IMR-90 (cell line): Measurements from ENCODE around the gene TXNDC12. TPM values are rescaled to one million over a fixed set of nuclear protein-coding genes. Genes with fewer than 3 reads are reported as not detected.

Source experiments
- ATAC-seq: fragments of 200-7000 bp; cut with Tn5 transposase; 2 replicates; pipeline ENCODE4 v1.9.1; 2020; ENCODE audit warnings: low read depth, mild to moderate bottlenecking, moderate library complexity
- BruUV-seq: library from RNA; stranded (reverse); fragments of 400-500 nt; replicated peaks from 2 replicates; lab custom pipeline; 2021; lab: Mats Ljungman, UMichigan
- CTCF ChIA-PET: fragments of 300-600 bp; formaldehyde crosslinking; extraction: SDS; loops from one replicate; lab custom pipeline; 2021; ENCODE audit warnings: antibody characterized with exemption; lab: Yijun Ruan, JAX
- POLR2A ChIA-PET: fragments of 300-600 bp; sonication (Branson Sonifier 250); formaldehyde crosslinking; loops from one replicate; lab custom pipeline; 2022; ENCODE audit warnings: antibody characterized with exemption; ENCODE audit not compliant: unreplicated experiment; lab: Charles Lee
- DNase-seq: peaks from one replicate; pipeline ENCODE4 v3.0.0; 2013
- H2AFZ ChIP-seq: replicated peaks from 2 replicates; pipeline ENCODE3; 2013; ENCODE audit warnings: low read length, mild to moderate bottlenecking; ENCODE audit not compliant: poor library complexity
- H2AK5ac ChIP-seq: 2 replicates; pipeline ENCODE4 v1.6.1; 2013; ENCODE audit warnings: low read depth, low read length, inconsistent platforms
- H2AK9ac ChIP-seq: replicated peaks from 2 replicates; pipeline ENCODE3; 2013; ENCODE audit warnings: mild to moderate bottlenecking, low read depth, low read length, moderate library complexity; ENCODE audit not compliant: poor library complexity
- H2BK120ac ChIP-seq: 2 replicates; pipeline ENCODE4 v1.6.1; 2013; ENCODE audit warnings: low read depth, low read length, inconsistent platforms
- H2BK15ac ChIP-seq: 3 replicates; pipeline ENCODE4 v1.6.1; 2013; ENCODE audit warnings: low read depth, low read length, inconsistent platforms
- H2BK20ac ChIP-seq: 2 replicates; pipeline ENCODE4 v1.6.1; 2013; ENCODE audit warnings: low read depth, mild to moderate bottlenecking, inconsistent platforms, low read length, moderate library complexity
- H2BK5ac ChIP-seq: 2 replicates; pipeline ENCODE4 v1.6.1; 2013; ENCODE audit warnings: mild to moderate bottlenecking, low read depth, low read length, inconsistent platforms; ENCODE audit not compliant: poor library complexity, severe bottlenecking
- H3K14ac ChIP-seq: replicated peaks from 2 replicates; pipeline ENCODE4 v1.6.1; 2013; ENCODE audit warnings: low read depth, low read length, inconsistent platforms
- H3K18ac ChIP-seq: 2 replicates; pipeline ENCODE4 v1.6.1; 2013; ENCODE audit warnings: low read depth, low read length, control low read depth
- H3K23ac ChIP-seq: 2 replicates; pipeline ENCODE4 v1.6.1; 2013; ENCODE audit warnings: low read depth, low read length, inconsistent platforms
- H3K27ac ChIP-seq: 2 replicates; pipeline ENCODE4 v1.5.1; 2013; ENCODE audit warnings: mild to moderate bottlenecking, control low read depth, low read length; ENCODE audit not compliant: insufficient read depth
- H3K27me3 ChIP-seq: 2 replicates; pipeline ENCODE4 v1.6.1; 2013; ENCODE audit warnings: low read length; ENCODE audit not compliant: control insufficient read depth, insufficient read depth
- H3K36me3 ChIP-seq: 2 replicates; pipeline ENCODE4 v1.6.1; 2013; ENCODE audit warnings: low read length, mixed read lengths; ENCODE audit not compliant: control insufficient read depth, insufficient read depth
- H3K4ac ChIP-seq: 2 replicates; pipeline ENCODE4 v1.6.1; 2013; ENCODE audit warnings: low read depth, low read length, inconsistent platforms
- H3K4me1 ChIP-seq: 2 replicates; pipeline ENCODE4 v1.6.1; 2013; ENCODE audit warnings: low read length, mixed read lengths; ENCODE audit not compliant: control insufficient read depth, insufficient read depth
- H3K4me2 ChIP-seq: 2 replicates; pipeline ENCODE4 v1.6.1; 2013; ENCODE audit warnings: low read depth, mild to moderate bottlenecking, control low read depth, low read length, moderate library complexity
- H3K4me3 ChIP-seq: 2 replicates; pipeline ENCODE4 v1.5.1; 2013; ENCODE audit warnings: low read depth, mild to moderate bottlenecking, control low read depth, low read length, moderate library complexity; ENCODE audit not compliant: insufficient read depth
- H3K56ac ChIP-seq: 2 replicates; pipeline ENCODE4 v1.6.1; 2013; ENCODE audit warnings: low read length, inconsistent platforms; ENCODE audit not compliant: insufficient read depth; ENCODE audit errors: extremely low read depth
- H3K79me1 ChIP-seq, 2 experiments: 2 replicates each; pipeline ENCODE4 v1.6.1; 2013; ENCODE audit warnings: low read length in 2 of 2, inconsistent platforms in 1 of 2, low read depth in 1 of 2
- H3K9ac ChIP-seq: 2 replicates; pipeline ENCODE4 v1.6.1; 2013; ENCODE audit warnings: low read depth, low read length, control low read depth
- H3K9me1 ChIP-seq: 2 replicates; pipeline ENCODE4 v1.6.1; 2013; ENCODE audit warnings: low read length, inconsistent platforms; ENCODE audit not compliant: insufficient read depth
- H3K9me3 ChIP-seq: 2 replicates; pipeline ENCODE4 v1.6.1; 2013; ENCODE audit warnings: low read length; ENCODE audit not compliant: control insufficient read depth, insufficient read depth
- H4K20me1 ChIP-seq: 2 replicates; pipeline ENCODE4 v1.6.1; 2013; ENCODE audit warnings: low read length, inconsistent platforms; ENCODE audit not compliant: insufficient read depth
- H4K5ac ChIP-seq: 2 replicates; pipeline ENCODE4 v1.6.1; 2013; ENCODE audit warnings: mild to moderate bottlenecking, low read depth, low read length, control low read depth
- H4K8ac ChIP-seq, 2 experiments: 2 replicates each; pipeline ENCODE4 v1.6.1; 2013; ENCODE audit warnings: low read depth in 2 of 2, low read length in 2 of 2, control low read depth in 1 of 2, inconsistent platforms in 1 of 2
- H4K91ac ChIP-seq: 2 replicates; pipeline ENCODE4 v1.6.1; 2013; ENCODE audit warnings: low read depth, low read length, inconsistent platforms; ENCODE audit not compliant: insufficient read depth
- POLR2A ChIP-seq: IDR thresholded peaks from 2 replicates; pipeline ENCODE4 v1.6.1; 2012; ENCODE audit warnings: mild to moderate bottlenecking, low read depth, low read length
- RAD21 ChIP-seq: IDR thresholded peaks from 2 replicates; pipeline ENCODE4 v1.6.1; 2012; ENCODE audit warnings: low read length, improper control_type of control experiment
- WGBS, 2 experiments: methylation state at CpG; one replicate each; pipeline versions ENCODE4 v1.1.5 to v1.1.7; 2013; ENCODE audit warnings: missing lambda C conversion rate in 2 of 2; ENCODE audit not compliant: insufficient read length in 1 of 2; ENCODE audit errors: extremely low coverage in 2 of 2; 5-methylcytosine and 5-hydroxymethylcytosine counted together
- dilution Hi-C: fragments of 300-500 bp; cut with HindIII; formaldehyde crosslinking; loops from one replicate; pipeline ENCODE4 v1.14.3; 2018; ENCODE audit warnings: low sequenced_read_pairs; ENCODE audit not compliant: unreplicated experiment
- in situ Hi-C: fragments of 300-500 bp; cut with MboI; formaldehyde crosslinking; loops from 3 replicates; pipeline ENCODE4 v1.14.3; 2019; ENCODE audit warnings: low sequenced_read_pairs, inconsistent platforms, mixed read lengths
- intact Hi-C: fragments of 100-400 bp; cut with micrococcal nuclease; formaldehyde crosslinking; loops from 2 replicates; pipeline ENCODE4 v1.10.0; 2022
- polyA plus RNA-seq, 3 experiments: library from polyadenylated mRNA; depleted of rRNA; stranded (reverse); fragments of >200 nt; gene quantifications; 2 replicates each; pipeline ENCODE4 v1.2.3, GENCODE V29; 2012; ENCODE audit warnings: low replicate concordance in 1 of 3
- total RNA-seq: library from RNA; depleted of rRNA; stranded (reverse); fragments of >200 nt; gene quantifications from 2 replicates; pipeline ENCODE4 v1.2.3, GENCODE V29; 2012

TXNDC12 gene
- total and polyA plus RNA-seq, 2 of the 4 experiments (the other 2 are of a cell fraction), result 24.4 to 29.9 TPM

DNA sequence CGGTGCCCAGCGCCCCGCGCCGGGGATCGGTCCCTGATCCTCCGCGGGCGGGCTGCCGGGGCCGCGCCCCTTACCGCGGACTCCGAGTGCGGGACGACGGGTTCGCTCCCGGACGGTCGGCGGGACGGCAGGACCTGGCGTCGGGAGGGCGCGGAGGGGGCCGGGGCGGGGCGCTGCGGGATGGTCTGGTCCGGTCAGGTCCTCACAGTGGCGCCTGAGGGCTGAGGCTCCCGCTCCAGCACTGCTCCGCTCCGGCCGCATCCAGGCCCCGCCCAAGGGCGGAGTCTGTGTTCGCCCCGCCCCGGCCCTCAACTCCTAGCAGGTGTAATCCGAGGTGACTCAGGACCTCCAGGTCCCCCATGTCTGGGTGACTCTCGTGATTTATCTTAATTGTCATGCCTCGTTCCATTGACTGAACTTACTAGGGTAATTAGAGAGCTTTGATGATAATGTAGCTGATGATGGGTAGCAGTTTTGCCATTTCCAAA is 64.5 kb downstream of the TXNDC12 start, which contains the start of gene RAB3B:
Gene RAB3B, minus strand, starts transcription at position 223 of the 488 bp plus-strand sequence. CDS start 13,583 bp downstream, outside the sequence.
- dilution Hi-C loops (no loop called here), in situ Hi-C loops (no loop called here), intact Hi-C loops (no loop called here)
- Histone ChIP-seq H3K27me3 (no peaks in the 10 kb centered on the region; the same call in 1 of the 2 replicates), H2AK5ac (peak within 1 kb of the TSS; percentile 58; the same call in 1 of the 2 replicates), H2AK9ac (peak within 1 kb of the TSS; percentile 87), H3K18ac (no peak within 1 kb of the TSS; the same call in 1 of the 2 replicates), H3K9me3 (no peaks in the 10 kb centered on the region), H4K91ac (0 out of 2 replicates have a peak within 1 kb of the TSS, but pooled peaks have one; percentile 38), H2AFZ (peak within 1 kb of the TSS; percentile 87), H3K27ac (peak within 1 kb of the TSS; percentile 80), H3K4me2 (peak within 1 kb of the TSS; percentile 88), H3K9me1 (peaks cover 26% of the 10 kb centered on the region), H3K14ac (peak within 1 kb of the TSS; percentile 78), H4K20me1 (peaks cover 2% of the 10 kb centered on the region; the same call in 1 of the 2 replicates), H3K4me1 (peaks cover 4% of the 10 kb centered on the region), H3K9ac (peak within 1 kb of the TSS; percentile 74), H2BK120ac (no peak within 1 kb of the TSS), H3K56ac (no peak within 1 kb of the TSS; the same call in 1 of the 2 replicates), H3K36me3 (peaks cover 2% of the 10 kb centered on the region; the same call in 1 of the 2 replicates), H4K5ac (no peak within 1 kb of the TSS), H2BK5ac (peak within 1 kb of the TSS; percentile 90), H3K4ac (peak within 1 kb of the TSS; percentile 60; the same call in 1 of the 2 replicates), H2BK15ac (no peak within 1 kb of the TSS), H4K8ac (peak within 1 kb of the TSS in 1 of 2 experiments; percentile 52; a peak in 2 of 4 replicates), H3K23ac (peak within 1 kb of the TSS; percentile 84), H3K4me3 (peak within 1 kb of the TSS; percentile 99), H2BK20ac (0 out of 2 replicates have a peak within 1 kb of the TSS, but pooled peaks have one; percentile 6), H3K79me1 (peaks cover 26 to 48% of the 10 kb centered on the region in 2 experiments)
- ATAC-seq, result peak; percentile 100
- 0% methylated on average over 21 of the region's 46 CpGs; no CpG with 5 or more reads in 1 of the 2 experiments for WGBS, 2 experiments
- peak; percentile 64 for DNase-seq
- no TSS peak for BruUV-seq
- TF ChIP-seq POLR2A, result 0 out of 2 replicates have a peak, but pooled peaks have one; percentile 43
- TF ChIP-seq RAD21, result no peak; the same call in 1 of the 2 replicates
- POLR2A ChIA-PET, result no interaction called here
- CTCF ChIA-PET, result no interaction called here
